ENCODE measurements around the gene FOXC2.

GRCh38 chr16:86519649-86520316, 46.8 kb upstream of the FOXC2 start:
- TF ChIP-seq CTCF (IDR thresholded peaks at IDR 0.05; ENCODE audit: low read depth, low read length): peak; percentile 88
- TF ChIP-seq EZH2phosphoT487 (IDR thresholded peaks at IDR 0.05; ENCODE audit: low read depth): no peak

Data from OCI-LY3 (cell line).